Erythroblast (primary cell): ENCODE results near the gene TSPOAP1.

Experiments used
- GATA1 ChIP-seq: IDR thresholded peaks from 2 replicates; pipeline ENCODE4 v1.6.1; 2011; ENCODE audit warnings: low read depth, mild to moderate bottlenecking, control low read depth, low read length, moderate library complexity
- POLR2A ChIP-seq: IDR thresholded peaks from 2 replicates; pipeline ENCODE4 v1.6.1; 2011; ENCODE audit warnings: mild to moderate bottlenecking, low read length

DNA sequence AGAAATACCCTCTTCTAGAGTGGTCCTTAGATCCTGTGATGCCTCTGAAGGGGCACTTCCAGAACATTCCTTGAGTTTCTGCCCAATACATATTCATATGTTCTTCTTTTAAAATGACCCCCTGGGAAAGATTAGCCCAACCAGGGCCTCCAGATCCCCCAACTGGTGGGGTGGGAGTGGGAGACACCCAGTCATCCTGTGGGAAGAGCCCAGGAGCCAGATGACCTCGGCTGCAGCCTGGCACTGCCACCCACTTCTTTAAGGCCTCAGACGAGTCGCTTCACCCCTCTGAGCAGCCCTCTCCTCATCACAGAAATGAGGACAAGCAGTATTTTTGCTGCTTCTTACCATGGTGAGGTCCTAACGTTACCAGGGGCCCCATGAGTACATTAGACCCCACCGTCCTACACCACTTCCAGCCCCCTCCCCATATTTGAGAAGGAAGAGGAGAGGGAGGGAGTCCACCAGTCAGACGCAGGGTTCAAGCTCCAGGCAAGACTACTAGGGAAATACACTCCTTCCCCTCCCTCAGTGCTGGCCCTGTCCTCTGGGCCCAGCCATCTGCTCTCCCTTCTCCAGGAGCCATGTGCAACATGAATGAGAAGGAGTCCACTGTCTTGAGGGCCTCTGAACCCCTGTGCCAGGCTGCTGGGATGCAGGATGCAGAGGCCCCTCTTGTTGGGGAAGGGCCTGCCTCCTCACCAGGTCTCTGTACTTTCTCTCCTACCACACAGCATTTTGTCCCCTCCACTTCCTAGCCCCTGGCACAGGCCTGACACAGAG lies 59.6 kb downstream of the TSPOAP1 start:
- TF ChIP-seq POLR2A = no peak
- TF ChIP-seq GATA1 = no peak
